ENCODE data around the gene SH2D4B. TPM values are rescaled to one million over a fixed set of nuclear protein-coding genes. Genes with fewer than 3 reads are reported as not detected.

SH2D4B gene
- total RNA-seq, 2 donors from 2014 or later = 0.13 TPM; not detected in 1

- no peak overlapping the region for H3K4me3 Mint-ChIP-seq
- Histone ChIP-seq H3K36me3 (ENCODE audit: control insufficient read depth, insufficient read depth, low read length) (no peaks in the 10 kb centered on the region), H3K9me3 (ENCODE audit: control insufficient read depth, low read length) (peaks cover 8% of the 10 kb centered on the region), H3K27me3 (ENCODE audit: control insufficient read depth, insufficient read depth, low read length, poor library complexity, severe bottlenecking) (no peaks in the 10 kb centered on the region), H3K4me3 (ENCODE audit: low read length) (no peak overlapping the region), H3K9ac (ENCODE audit: extremely low read depth, low read length, poor library complexity, severe bottlenecking) (no peak overlapping the region), H3K4me1 (ENCODE audit: control insufficient read depth, insufficient read depth, low read length) (no peaks in the 10 kb centered on the region), H3K27ac (ENCODE audit: low read depth, low read length) (no peak overlapping the region)
- H3K4me1 Mint-ChIP-seq = no peaks in the 10 kb centered on the region
- H3K36me3 Mint-ChIP-seq (ENCODE audit: low read depth) = peaks cover 4% of the 10 kb centered on the region
- H3K9me3 Mint-ChIP-seq = peaks cover 18% of the 10 kb centered on the region
- DNase-seq = no peak
- H3K27me3 Mint-ChIP-seq (ENCODE audit: insufficient read depth) = peaks cover 8% of the 10 kb centered on the region
- 90 to 97% methylated on average over 4 to 23 of the region's 23 CpGs for WGBS, 2 experiments (ENCODE audit: insufficient coverage in 1 of 2, insufficient read length in 1 of 2)
- no peak overlapping the region for H3K27ac Mint-ChIP-seq
- TF ChIP-seq, protein P1, sequence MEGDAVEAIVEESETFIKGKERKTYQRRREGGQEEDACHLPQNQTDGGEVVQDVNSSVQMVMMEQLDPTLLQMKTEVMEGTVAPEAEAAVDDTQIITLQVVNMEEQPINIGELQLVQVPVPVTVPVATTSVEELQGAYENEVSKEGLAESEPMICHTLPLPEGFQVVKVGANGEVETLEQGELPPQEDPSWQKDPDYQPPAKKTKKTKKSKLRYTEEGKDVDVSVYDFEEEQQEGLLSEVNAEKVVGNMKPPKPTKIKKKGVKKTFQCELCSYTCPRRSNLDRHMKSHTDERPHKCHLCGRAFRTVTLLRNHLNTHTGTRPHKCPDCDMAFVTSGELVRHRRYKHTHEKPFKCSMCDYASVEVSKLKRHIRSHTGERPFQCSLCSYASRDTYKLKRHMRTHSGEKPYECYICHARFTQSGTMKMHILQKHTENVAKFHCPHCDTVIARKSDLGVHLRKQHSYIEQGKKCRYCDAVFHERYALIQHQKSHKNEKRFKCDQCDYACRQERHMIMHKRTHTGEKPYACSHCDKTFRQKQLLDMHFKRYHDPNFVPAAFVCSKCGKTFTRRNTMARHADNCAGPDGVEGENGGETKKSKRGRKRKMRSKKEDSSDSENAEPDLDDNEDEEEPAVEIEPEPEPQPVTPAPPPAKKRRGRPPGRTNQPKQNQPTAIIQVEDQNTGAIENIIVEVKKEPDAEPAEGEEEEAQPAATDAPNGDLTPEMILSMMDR (conservative IDR thresholded peaks at IDR 0.05) = no peak
Measured at GRCh38 chr10:80585812-80586211, 48.1 kb downstream of the SH2D4B start.

- Histone ChIP-seq H3K4me3 (ENCODE audit: low read length) (no peak overlapping the region), H3K4me1 (ENCODE audit: control insufficient read depth, insufficient read depth, low read length) (no peaks in the 10 kb centered on the region), H3K27me3 (ENCODE audit: control insufficient read depth, insufficient read depth, low read length, poor library complexity, severe bottlenecking) (no peaks in the 10 kb centered on the region), H3K9me3 (ENCODE audit: control insufficient read depth, low read length) (peaks cover 8% of the 10 kb centered on the region), H3K9ac (ENCODE audit: extremely low read depth, low read length, poor library complexity, severe bottlenecking) (no peak overlapping the region), H3K36me3 (ENCODE audit: control insufficient read depth, insufficient read depth, low read length) (no peaks in the 10 kb centered on the region), H3K27ac (ENCODE audit: low read depth, low read length) (no peak overlapping the region)
- H3K4me3 Mint-ChIP-seq = no peak overlapping the region
- no peak for DNase-seq
- WGBS, 2 experiments (ENCODE audit: insufficient coverage in 1 of 2, insufficient read length in 1 of 2) = 87 to 99% methylated on average over 7 to 9 of the region's 10 CpGs
- TF ChIP-seq, protein P1 (conservative IDR thresholded peaks at IDR 0.05) = no peak
- H3K36me3 Mint-ChIP-seq (ENCODE audit: low read depth) = peaks cover 4% of the 10 kb centered on the region
- no peak overlapping the region for H3K27ac Mint-ChIP-seq
- peaks cover 8% of the 10 kb centered on the region for H3K27me3 Mint-ChIP-seq (ENCODE audit: insufficient read depth)
- H3K9me3 Mint-ChIP-seq = peaks cover 18% of the 10 kb centered on the region
- no peaks in the 10 kb centered on the region for H3K4me1 Mint-ChIP-seq
Measured at GRCh38 chr10:80588546-80588945, 50.8 kb downstream of the SH2D4B start.

DNA sequence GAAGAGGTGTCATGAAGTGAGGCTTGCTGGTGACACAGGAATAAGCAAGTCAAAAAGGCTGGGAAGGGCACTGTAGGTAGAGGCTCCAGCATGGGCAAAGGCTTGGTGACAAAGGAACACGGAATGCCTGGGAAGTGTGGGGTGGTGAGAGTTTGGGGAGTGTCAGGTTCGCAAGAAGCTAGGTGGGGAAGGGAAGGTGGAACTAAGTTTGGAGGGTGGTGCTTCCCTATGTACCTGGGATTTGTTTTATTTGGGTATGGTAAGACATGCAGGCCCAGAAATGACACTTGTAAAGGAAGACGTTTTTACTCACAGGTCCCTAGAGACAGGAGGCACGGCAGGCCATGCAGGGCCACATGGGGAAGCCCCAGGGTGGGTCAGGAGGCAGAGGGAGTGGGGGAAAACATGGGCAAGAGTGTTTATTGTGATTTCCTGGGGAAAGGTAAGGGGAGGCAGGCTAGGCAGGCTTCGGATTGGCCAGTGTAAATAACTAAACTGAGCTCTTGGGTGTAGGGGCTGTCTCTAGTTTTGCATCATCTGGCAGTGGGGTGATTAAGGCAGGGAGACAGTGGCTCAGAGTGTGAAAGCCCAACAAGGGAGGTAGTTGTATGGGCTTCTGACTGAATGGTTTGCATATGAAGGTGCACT is 52.1 kb downstream of the SH2D4B start:
- Histone ChIP-seq H3K4me3 (ENCODE audit: low read length) (no peak overlapping the region), H3K27ac (ENCODE audit: low read depth, low read length) (no peak overlapping the region), H3K4me1 (ENCODE audit: control insufficient read depth, insufficient read depth, low read length) (no peaks in the 10 kb centered on the region), H3K9me3 (ENCODE audit: control insufficient read depth, low read length) (peaks cover 8% of the 10 kb centered on the region), H3K36me3 (ENCODE audit: control insufficient read depth, insufficient read depth, low read length) (no peaks in the 10 kb centered on the region), H3K27me3 (ENCODE audit: control insufficient read depth, insufficient read depth, low read length, poor library complexity, severe bottlenecking) (no peaks in the 10 kb centered on the region), H3K9ac (ENCODE audit: extremely low read depth, low read length, poor library complexity, severe bottlenecking) (no peak overlapping the region)
- peaks cover 4% of the 10 kb centered on the region for H3K36me3 Mint-ChIP-seq (ENCODE audit: low read depth)
- H3K9me3 Mint-ChIP-seq = peaks cover 18% of the 10 kb centered on the region
- no peaks in the 10 kb centered on the region for H3K4me1 Mint-ChIP-seq
- 80 to 82% methylated on average over 4 to 5 of the region's 5 CpGs for WGBS, 2 experiments (ENCODE audit: insufficient coverage in 1 of 2, insufficient read length in 1 of 2)
- no peak overlapping the region for H3K27ac Mint-ChIP-seq
- H3K4me3 Mint-ChIP-seq = no peak overlapping the region
- DNase-seq = no peak
- TF ChIP-seq, protein P1 (conservative IDR thresholded peaks at IDR 0.05) = no peak
- peaks cover 8% of the 10 kb centered on the region for H3K27me3 Mint-ChIP-seq (ENCODE audit: insufficient read depth)

Data from endodermal cell (in vitro differentiated cells).